ENCODE data around the gene MAT1A. TPM values are rescaled to one million over a fixed set of nuclear protein-coding genes. Genes with fewer than 3 reads are reported as not detected.

Gene MAT1A
- total RNA-seq, result under 1 TPM; 0.53 to 0.58 TPM
- 0.07 TPM for polyA plus RNA-seq (2013, experiment 1 of 2)
- 0.08 TPM for polyA plus RNA-seq (2013, experiment 2 of 2)
- long read RNA-seq, experiment 1, partial matches to known transcripts, result 1 of 1 reads
- long read RNA-seq, experiment 1, other reads (novel, unspliced or antisense), result 0 of 1 reads
- long read RNA-seq, experiment 2, partial matches to known transcripts, result 0 of 1 reads
- long read RNA-seq, experiment 2, other reads (novel, unspliced or antisense), result 0 of 1 reads
- long read RNA-seq, experiment 3, partial matches to known transcripts, result 1 of 1 reads
- long read RNA-seq, experiment 3, other reads (novel, unspliced or antisense), result 0 of 1 reads
- long read RNA-seq, experiment 4, result 0 reads

- Histone ChIP-seq H3K4me1 (ENCODE audit: control insufficient read depth, insufficient read depth, low read length) (no peaks in the 10 kb centered on the region), H3K27ac (ENCODE audit: low read depth, low read length) (no peak within 1 kb of the TSS), H3K27me3 (ENCODE audit: control insufficient read depth, insufficient read depth, low read length, poor library complexity, severe bottlenecking) (no peaks in the 10 kb centered on the region), H3K9ac (ENCODE audit: extremely low read depth, low read length, poor library complexity, severe bottlenecking) (no peak within 1 kb of the TSS), H3K9me3 (ENCODE audit: control insufficient read depth, low read length) (no peaks in the 10 kb centered on the region), H3K4me3 (ENCODE audit: low read length) (no peak within 1 kb of the TSS), H3K36me3 (ENCODE audit: control insufficient read depth, insufficient read depth, low read length) (no peaks in the 10 kb centered on the region)
- Mint-ChIP-seq H3K27me3 (ENCODE audit: insufficient read depth) (peaks cover 13% of the 10 kb centered on the region), H3K27ac (no peak within 1 kb of the TSS), H3K4me3 (no peak within 1 kb of the TSS), H3K36me3 (ENCODE audit: low read depth) (no peaks in the 10 kb centered on the region), H3K4me1 (peaks cover 20% of the 10 kb centered on the region), H3K9me3 (no peaks in the 10 kb centered on the region)
- peak; percentile 66 for DNase-seq
- 62 to 73% methylated on average over 5 to 9 of the region's 9 CpGs for WGBS, 2 experiments (ENCODE audit: insufficient coverage in 1 of 2, insufficient read length in 1 of 2)
- no peak for TF ChIP-seq CTCF (conservative IDR thresholded peaks at IDR 0.05)
Measured at GRCh38 chr10:80289451-80290287, at the start of gene MAT1A. TSS of gene MAT1A (minus strand) at chr10:80289658. CDS start at chr10:80289423, 235 bp downstream.

GRCh38 chr10:80333983-80334382 is 44.5 kb upstream of the MAT1A start:
- WGBS, 2 experiments (ENCODE audit: insufficient coverage in 1 of 2, insufficient read length in 1 of 2), result 85% methylated on average over 1 of the region's 1 CpG; no CpG with 5 or more reads in 1 of the 2 experiments
- Mint-ChIP-seq H3K9me3 (no peaks in the 10 kb centered on the region), H3K27me3 (ENCODE audit: insufficient read depth) (no peaks in the 10 kb centered on the region), H3K27ac (no peak overlapping the region), H3K36me3 (ENCODE audit: low read depth) (no peaks in the 10 kb centered on the region), H3K4me3 (no peak overlapping the region), H3K4me1 (no peaks in the 10 kb centered on the region)
- no peaks in the 10 kb centered on the region for H3K9me3 ChIP-seq (ENCODE audit: control insufficient read depth, low read length)
- H3K4me3 ChIP-seq (ENCODE audit: low read length), result no peak overlapping the region
- H3K36me3 ChIP-seq (ENCODE audit: control insufficient read depth, insufficient read depth, low read length), result no peaks in the 10 kb centered on the region
- no peak overlapping the region for H3K27ac ChIP-seq (ENCODE audit: low read depth, low read length)
- no peak for TF ChIP-seq CTCF (conservative IDR thresholded peaks at IDR 0.05)
- no peak overlapping the region for H3K9ac ChIP-seq (ENCODE audit: extremely low read depth, low read length, poor library complexity, severe bottlenecking)
- DNase-seq, result no peak
- no peaks in the 10 kb centered on the region for H3K4me1 ChIP-seq (ENCODE audit: control insufficient read depth, insufficient read depth, low read length)
- H3K27me3 ChIP-seq (ENCODE audit: control insufficient read depth, insufficient read depth, low read length, poor library complexity, severe bottlenecking), result no peaks in the 10 kb centered on the region

GRCh38 chr10:80324891-80325364 is 35.5 kb upstream of the MAT1A start:
- Histone ChIP-seq H3K4me1 (ENCODE audit: control insufficient read depth, insufficient read depth, low read length) (no peaks in the 10 kb centered on the region), H3K9ac (ENCODE audit: extremely low read depth, low read length, poor library complexity, severe bottlenecking) (no peak overlapping the region), H3K36me3 (ENCODE audit: control insufficient read depth, insufficient read depth, low read length) (no peaks in the 10 kb centered on the region), H3K27me3 (ENCODE audit: control insufficient read depth, insufficient read depth, low read length, poor library complexity, severe bottlenecking) (no peaks in the 10 kb centered on the region), H3K4me3 (ENCODE audit: low read length) (no peak overlapping the region), H3K27ac (ENCODE audit: low read depth, low read length) (no peak overlapping the region), H3K9me3 (ENCODE audit: control insufficient read depth, low read length) (no peaks in the 10 kb centered on the region)
- H3K36me3 Mint-ChIP-seq (ENCODE audit: low read depth), result no peaks in the 10 kb centered on the region
- WGBS, 2 experiments (ENCODE audit: insufficient coverage in 1 of 2, insufficient read length in 1 of 2), result 89 to 90% methylated on average over 6 of the region's 6 CpGs
- H3K27me3 Mint-ChIP-seq (ENCODE audit: insufficient read depth), result peaks cover 2% of the 10 kb centered on the region
- H3K4me3 Mint-ChIP-seq, result no peak overlapping the region
- H3K9me3 Mint-ChIP-seq, result no peaks in the 10 kb centered on the region
- TF ChIP-seq CTCF (conservative IDR thresholded peaks at IDR 0.05), result no peak
- peaks cover 6% of the 10 kb centered on the region for H3K4me1 Mint-ChIP-seq
- no peak overlapping the region for H3K27ac Mint-ChIP-seq
- peak; percentile 48 for DNase-seq
